ENCODE data around the gene CCDC18. TPM values are rescaled to one million over a fixed set of nuclear protein-coding genes. Genes with fewer than 3 reads are reported as not detected.

The CCDC18 gene
- total RNA-seq, 1 donor from 2014 or later: 16.9 TPM

- no peaks in the 10 kb centered on the region for H3K36me3 ChIP-seq (ENCODE audit: control insufficient read depth, insufficient read depth, low read length)
- no peak for TF ChIP-seq CTCF (IDR thresholded peaks at IDR 0.05; ENCODE audit: insufficient read depth, low read length, poor library complexity, severe bottlenecking)
- no peaks in the 10 kb centered on the region for H3K27me3 ChIP-seq (ENCODE audit: control insufficient read depth, insufficient read depth, low read length)
- H3K4me3 ChIP-seq (ENCODE audit: low read depth, low read length): no peak overlapping the region
- no peak for DNase-seq (ENCODE audit: low read depth)
Measured at GRCh38 chr1:93317207-93317606, 136.7 kb downstream of the CCDC18 start.

- no peak for DNase-seq (ENCODE audit: low read depth)
- no peak for TF ChIP-seq CTCF (IDR thresholded peaks at IDR 0.05; ENCODE audit: insufficient read depth, low read length, poor library complexity, severe bottlenecking)
- no peak overlapping the region for H3K4me3 ChIP-seq (ENCODE audit: low read depth, low read length)
- no peaks in the 10 kb centered on the region for H3K36me3 ChIP-seq (ENCODE audit: control insufficient read depth, insufficient read depth, low read length)
- no peaks in the 10 kb centered on the region for H3K27me3 ChIP-seq (ENCODE audit: control insufficient read depth, insufficient read depth, low read length)
Measured at GRCh38 chr1:93317943-93318342, 137.4 kb downstream of the CCDC18 start.

GRCh38 chr1:93321720-93322119 lies 141.2 kb downstream of the CCDC18 start:
- H3K36me3 ChIP-seq (ENCODE audit: control insufficient read depth, insufficient read depth, low read length): no peaks in the 10 kb centered on the region
- TF ChIP-seq CTCF (IDR thresholded peaks at IDR 0.05; ENCODE audit: insufficient read depth, low read length, poor library complexity, severe bottlenecking): no peak
- no peaks in the 10 kb centered on the region for H3K27me3 ChIP-seq (ENCODE audit: control insufficient read depth, insufficient read depth, low read length)
- DNase-seq (ENCODE audit: low read depth): no peak
- no peak overlapping the region for H3K4me3 ChIP-seq (ENCODE audit: low read depth, low read length)

GRCh38 chr1:93322349-93322748 lies 141.8 kb downstream of the CCDC18 start:
- DNase-seq (ENCODE audit: low read depth): no peak
- no peak overlapping the region for H3K4me3 ChIP-seq (ENCODE audit: low read depth, low read length)

GRCh38 chr1:93323185-93323820 lies 142.8 kb downstream of the CCDC18 start:
- Histone ChIP-seq H3K4me3 (ENCODE audit: low read depth, low read length) (no peak overlapping the region), H3K27me3 (ENCODE audit: control insufficient read depth, insufficient read depth, low read length) (no peaks in the 10 kb centered on the region), H3K36me3 (ENCODE audit: control insufficient read depth, insufficient read depth, low read length) (no peaks in the 10 kb centered on the region)
- TF ChIP-seq CTCF (IDR thresholded peaks at IDR 0.05; ENCODE audit: insufficient read depth, low read length, poor library complexity, severe bottlenecking): no peak
- DNase-seq (ENCODE audit: low read depth): no peak

More at GRCh38 chr1:93322349-93322748, 141.8 kb downstream of the CCDC18 start:
- Histone ChIP-seq H3K36me3 (ENCODE audit: control insufficient read depth, insufficient read depth, low read length) (no peaks in the 10 kb centered on the region), H3K27me3 (ENCODE audit: control insufficient read depth, insufficient read depth, low read length) (no peaks in the 10 kb centered on the region)
- no peak for TF ChIP-seq CTCF (IDR thresholded peaks at IDR 0.05; ENCODE audit: insufficient read depth, low read length, poor library complexity, severe bottlenecking)
